Measurements from ENCODE around the gene CTSZ.

DNA sequence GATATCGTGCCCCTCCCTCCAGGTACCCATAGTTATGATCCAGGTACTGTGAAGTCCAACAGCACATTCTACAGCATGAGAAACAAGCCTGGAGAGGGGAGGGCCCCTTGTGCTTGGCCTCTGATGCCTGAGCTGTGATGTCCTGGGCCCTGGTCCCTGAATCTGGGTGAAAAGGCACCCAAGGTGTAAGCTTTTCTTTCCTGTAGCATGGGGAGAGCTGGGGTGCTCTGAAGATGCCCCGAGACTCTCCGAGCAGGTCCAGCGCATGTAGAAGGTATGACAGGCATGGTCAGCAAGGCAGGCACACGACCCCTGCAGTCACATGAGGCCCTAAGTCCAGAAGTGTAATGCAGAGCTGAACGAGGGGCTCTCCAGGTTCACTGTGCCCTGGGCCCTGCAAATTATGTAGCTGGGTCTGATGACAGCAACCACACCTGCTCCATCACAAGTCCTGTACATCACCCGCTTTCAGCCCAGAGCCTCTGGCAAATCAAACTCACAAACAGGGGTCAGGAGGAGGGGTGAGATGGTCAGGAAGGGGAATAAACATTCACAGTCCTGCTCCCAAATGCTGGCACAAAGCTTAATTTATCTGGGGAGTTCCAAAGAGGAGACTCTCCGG lies 1.8 kb upstream of the CTSZ start:
- TF ChIP-seq, protein P1, sequence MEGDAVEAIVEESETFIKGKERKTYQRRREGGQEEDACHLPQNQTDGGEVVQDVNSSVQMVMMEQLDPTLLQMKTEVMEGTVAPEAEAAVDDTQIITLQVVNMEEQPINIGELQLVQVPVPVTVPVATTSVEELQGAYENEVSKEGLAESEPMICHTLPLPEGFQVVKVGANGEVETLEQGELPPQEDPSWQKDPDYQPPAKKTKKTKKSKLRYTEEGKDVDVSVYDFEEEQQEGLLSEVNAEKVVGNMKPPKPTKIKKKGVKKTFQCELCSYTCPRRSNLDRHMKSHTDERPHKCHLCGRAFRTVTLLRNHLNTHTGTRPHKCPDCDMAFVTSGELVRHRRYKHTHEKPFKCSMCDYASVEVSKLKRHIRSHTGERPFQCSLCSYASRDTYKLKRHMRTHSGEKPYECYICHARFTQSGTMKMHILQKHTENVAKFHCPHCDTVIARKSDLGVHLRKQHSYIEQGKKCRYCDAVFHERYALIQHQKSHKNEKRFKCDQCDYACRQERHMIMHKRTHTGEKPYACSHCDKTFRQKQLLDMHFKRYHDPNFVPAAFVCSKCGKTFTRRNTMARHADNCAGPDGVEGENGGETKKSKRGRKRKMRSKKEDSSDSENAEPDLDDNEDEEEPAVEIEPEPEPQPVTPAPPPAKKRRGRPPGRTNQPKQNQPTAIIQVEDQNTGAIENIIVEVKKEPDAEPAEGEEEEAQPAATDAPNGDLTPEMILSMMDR (IDR thresholded peaks at IDR 0.05; ENCODE audit: low read depth, low read length) = no peak
- no peak for TF ChIP-seq EZH2phosphoT487 (IDR thresholded peaks at IDR 0.05; ENCODE audit: low read depth)

Data from OCI-LY3 (cell line).